GM06990 (cell line): ENCODE measurements around the gene EXOC3.
"Not testable (repeated sequence)": the region's sequence is repeated elsewhere in the genome, so short reads cannot be mapped to it uniquely, and the experiment has no call there.

ENCODE experiments used
- DNase-seq: peaks from one replicate; pipeline ENCODE4 v3.0.0-alpha.2; 2011; ENCODE audit not compliant: insufficient read length; ENCODE audit errors: extremely low read depth
- H3K27me3 ChIP-seq: replicated peaks from 2 replicates; pipeline ENCODE4 v1.6.0; 2011; ENCODE audit warnings: low read length; ENCODE audit not compliant: control insufficient read depth, insufficient read depth
- H3K36me3 ChIP-seq: 2 replicates; pipeline ENCODE4 v1.5.1; 2011; ENCODE audit warnings: low read length; ENCODE audit not compliant: control insufficient read depth, insufficient read depth
- H3K4me3 ChIP-seq: replicated peaks from 2 replicates; pipeline ENCODE4 v1.5.1; 2011; ENCODE audit warnings: low read depth, mild to moderate bottlenecking, control low read depth, low read length
- TF ChIP-seq, protein P1 (sequence below): IDR thresholded peaks from 2 replicates; pipeline ENCODE4 v1.5.1; 2011; ENCODE audit warnings: low read length, control low read depth, mild to moderate bottlenecking, inconsistent platforms; ENCODE audit not compliant: insufficient read depth, poor library complexity, severe bottlenecking

The EXOC3 gene

GRCh38 chr5:396531-396961 is 46.4 kb upstream of the EXOC3 start:
- Histone ChIP-seq H3K27me3 (no peaks in the 10 kb centered on the region), H3K36me3 (peaks cover 14% of the 10 kb centered on the region), H3K4me3 (no peak overlapping the region)
- TF ChIP-seq, protein P1, sequence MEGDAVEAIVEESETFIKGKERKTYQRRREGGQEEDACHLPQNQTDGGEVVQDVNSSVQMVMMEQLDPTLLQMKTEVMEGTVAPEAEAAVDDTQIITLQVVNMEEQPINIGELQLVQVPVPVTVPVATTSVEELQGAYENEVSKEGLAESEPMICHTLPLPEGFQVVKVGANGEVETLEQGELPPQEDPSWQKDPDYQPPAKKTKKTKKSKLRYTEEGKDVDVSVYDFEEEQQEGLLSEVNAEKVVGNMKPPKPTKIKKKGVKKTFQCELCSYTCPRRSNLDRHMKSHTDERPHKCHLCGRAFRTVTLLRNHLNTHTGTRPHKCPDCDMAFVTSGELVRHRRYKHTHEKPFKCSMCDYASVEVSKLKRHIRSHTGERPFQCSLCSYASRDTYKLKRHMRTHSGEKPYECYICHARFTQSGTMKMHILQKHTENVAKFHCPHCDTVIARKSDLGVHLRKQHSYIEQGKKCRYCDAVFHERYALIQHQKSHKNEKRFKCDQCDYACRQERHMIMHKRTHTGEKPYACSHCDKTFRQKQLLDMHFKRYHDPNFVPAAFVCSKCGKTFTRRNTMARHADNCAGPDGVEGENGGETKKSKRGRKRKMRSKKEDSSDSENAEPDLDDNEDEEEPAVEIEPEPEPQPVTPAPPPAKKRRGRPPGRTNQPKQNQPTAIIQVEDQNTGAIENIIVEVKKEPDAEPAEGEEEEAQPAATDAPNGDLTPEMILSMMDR: no peak
- DNase-seq: no peak

DNA sequence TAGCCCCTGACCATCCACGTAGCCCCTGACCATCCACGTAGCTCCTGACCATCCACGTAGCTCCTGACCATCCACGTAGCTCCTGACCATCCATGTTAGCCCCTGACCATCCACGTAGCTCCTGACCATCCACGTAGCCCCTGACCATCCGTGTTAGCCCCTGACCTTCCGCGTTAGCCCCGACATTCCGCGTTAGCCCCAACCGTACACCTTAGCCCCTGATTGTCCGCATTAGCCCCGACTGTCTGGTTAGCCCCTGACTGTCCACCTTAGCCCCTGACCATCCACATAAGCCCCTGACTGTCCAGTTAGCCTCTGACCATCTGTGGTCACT is 44.9 kb upstream of the EXOC3 start:
- H3K27me3 ChIP-seq, H3K4me3 ChIP-seq: not testable (repeated sequence)
- H3K36me3 ChIP-seq: peaks cover 14% of the 10 kb centered on the region

GRCh38 chr5:398475-399295 is 44.3 kb upstream of the EXOC3 start:
- Histone ChIP-seq H3K4me3 (no peak overlapping the region), H3K27me3 (no peaks in the 10 kb centered on the region), H3K36me3 (peaks cover 14% of the 10 kb centered on the region)
- no peak for DNase-seq
- TF ChIP-seq, protein P1: no peak

More for the DNA sequence above, 44.9 kb upstream of the EXOC3 start:
- DNase-seq: not testable (repeated sequence)

GRCh38 chr5:399296-400281 is 43.4 kb upstream of the EXOC3 start:
- Histone ChIP-seq H3K36me3 (peaks cover 11% of the 10 kb centered on the region), H3K4me3 (0 out of 2 replicates have a peak overlapping the region, but pooled peaks have one; percentile 18), H3K27me3 (no peaks in the 10 kb centered on the region)
- peak; percentile 91 for DNase-seq
- TF ChIP-seq, protein P1: no peak

DNA sequence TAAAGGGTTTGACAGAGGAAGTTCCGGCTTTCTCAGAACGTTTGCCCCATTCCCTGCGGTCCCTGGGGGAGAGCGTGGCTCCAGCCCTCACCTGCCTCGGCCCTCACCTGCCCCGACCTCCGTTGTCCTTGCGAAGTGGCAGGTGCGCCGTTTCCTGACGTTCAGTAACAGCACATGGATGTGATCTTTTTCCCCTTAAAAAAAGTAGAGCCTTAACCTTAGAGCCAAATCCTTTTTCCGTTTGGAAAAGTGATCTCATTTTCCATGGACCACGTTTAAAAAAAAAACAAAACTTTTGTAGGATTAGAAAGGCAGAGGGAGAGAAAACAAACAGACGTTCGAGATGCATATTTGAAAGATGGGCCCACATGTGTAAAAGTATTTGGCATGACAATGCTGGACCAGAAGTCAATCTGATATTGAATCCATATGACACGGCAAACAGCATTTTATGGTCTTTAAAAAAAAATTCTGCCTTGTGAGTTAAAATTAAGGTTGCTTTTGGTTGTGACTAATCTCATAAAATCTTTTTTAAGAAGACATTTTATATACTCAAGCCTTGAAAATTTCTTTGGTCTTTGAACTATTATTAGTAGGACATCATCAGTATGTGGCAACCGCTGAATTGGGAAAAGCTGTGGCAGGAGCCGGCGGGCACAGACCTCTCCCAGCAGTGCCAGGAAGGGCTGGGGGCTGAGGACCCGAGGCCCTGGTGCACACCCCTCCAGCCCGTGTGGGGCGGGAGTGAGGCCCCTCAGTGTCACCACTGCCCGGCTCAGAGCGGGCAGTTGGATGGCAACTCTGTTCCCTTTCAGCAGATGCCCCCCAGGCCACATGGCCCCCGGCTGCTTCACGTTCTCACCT is 42.5 kb upstream of the EXOC3 start:
- DNase-seq: no peak
- peaks cover 11% of the 10 kb centered on the region for H3K36me3 ChIP-seq
- 0 out of 2 replicates have a peak overlapping the region, but pooled peaks have one; percentile 18 for H3K4me3 ChIP-seq
- no peaks in the 10 kb centered on the region for H3K27me3 ChIP-seq
- TF ChIP-seq, protein P1: no peak
